Measurements from ENCODE around the gene TRAF5. TPM values are rescaled to one million over a fixed set of nuclear protein-coding genes. Genes with fewer than 3 reads are reported as not detected.
"Not testable (repeated sequence)": the region's sequence is repeated elsewhere in the genome, so short reads cannot be mapped to it uniquely, and the experiment has no call there.

Gene TRAF5
- polyA plus RNA-seq, 1 experiment: 39.8 TPM

- Histone ChIP-seq H3K36me3 (ENCODE audit: control insufficient read depth, insufficient read depth, low read length) (no peaks in the 10 kb centered on the region), H3K27me3 (ENCODE audit: control insufficient read depth, insufficient read depth, low read length) (no peaks in the 10 kb centered on the region), H3K4me3 (ENCODE audit: low read depth, low read length) (no peak overlapping the region)
- DNase-seq (ENCODE audit: low read depth): no peak
- ChIA-PET POLR2A (no interaction called here), CTCF (no interaction called here)
- no peak for TF ChIP-seq CTCF (IDR thresholded peaks at IDR 0.05; ENCODE audit: insufficient read depth, low read depth, low read length)
These were observed 66.6 kb downstream of the TRAF5 start for GRCh38 chr1:211393203-211393602.

- CTCF ChIA-PET: interaction anchor here (0.6 kb wide), 1 partner anchor 1885 kb away, joined by 3 read pairs; no protein-coding TSS in a partner anchor
- H3K36me3 ChIP-seq (ENCODE audit: control insufficient read depth, insufficient read depth, low read length); POLR2A ChIA-PET; DNase-seq (ENCODE audit: low read depth); H3K4me3 ChIP-seq (ENCODE audit: low read depth, low read length); H3K27me3 ChIP-seq (ENCODE audit: control insufficient read depth, insufficient read depth, low read length): not testable (repeated sequence)
These were observed 71.8 kb downstream of the TRAF5 start for GRCh38 chr1:211398266-211398930.

GRCh38 chr1:211399851-211400393 is 73.3 kb downstream of the TRAF5 start:
- H3K36me3 ChIP-seq (ENCODE audit: control insufficient read depth, insufficient read depth, low read length); POLR2A ChIA-PET; H3K27me3 ChIP-seq (ENCODE audit: control insufficient read depth, insufficient read depth, low read length); DNase-seq (ENCODE audit: low read depth); H3K4me3 ChIP-seq (ENCODE audit: low read depth, low read length): not testable (repeated sequence)
- CTCF ChIA-PET: interaction anchor here (1.4 kb wide), 1 partner anchor 19 kb away, joined by 3 read pairs; no protein-coding TSS in a partner anchor

- H3K4me3 ChIP-seq (ENCODE audit: low read depth, low read length); POLR2A ChIA-PET; DNase-seq (ENCODE audit: low read depth); CTCF ChIA-PET; H3K36me3 ChIP-seq (ENCODE audit: control insufficient read depth, insufficient read depth, low read length); H3K27me3 ChIP-seq (ENCODE audit: control insufficient read depth, insufficient read depth, low read length): not testable (repeated sequence)
These were observed 75.1 kb downstream of the TRAF5 start for GRCh38 chr1:211401751-211402150.

- H3K27me3 ChIP-seq (ENCODE audit: control insufficient read depth, insufficient read depth, low read length); DNase-seq (ENCODE audit: low read depth); CTCF ChIA-PET; H3K4me3 ChIP-seq (ENCODE audit: low read depth, low read length); H3K36me3 ChIP-seq (ENCODE audit: control insufficient read depth, insufficient read depth, low read length); POLR2A ChIA-PET: not testable (repeated sequence)
These were observed 79.5 kb downstream of the TRAF5 start for GRCh38 chr1:211406086-211406485.

GRCh38 chr1:211407749-211408148 is 81.1 kb downstream of the TRAF5 start:
- DNase-seq (ENCODE audit: low read depth); POLR2A ChIA-PET; H3K36me3 ChIP-seq (ENCODE audit: control insufficient read depth, insufficient read depth, low read length); CTCF ChIA-PET; H3K27me3 ChIP-seq (ENCODE audit: control insufficient read depth, insufficient read depth, low read length); H3K4me3 ChIP-seq (ENCODE audit: low read depth, low read length): not testable (repeated sequence)

- TF ChIP-seq CTCF (IDR thresholded peaks at IDR 0.05; ENCODE audit: insufficient read depth, low read depth, low read length): no peak
- no peak overlapping the region for H3K4me3 ChIP-seq (ENCODE audit: low read depth, low read length)
- CTCF ChIA-PET: no interaction called here
- POLR2A ChIA-PET: no interaction called here
- no peak for DNase-seq (ENCODE audit: low read depth)
- H3K27me3 ChIP-seq (ENCODE audit: control insufficient read depth, insufficient read depth, low read length): no peaks in the 10 kb centered on the region
- no peaks in the 10 kb centered on the region for H3K36me3 ChIP-seq (ENCODE audit: control insufficient read depth, insufficient read depth, low read length)
These were observed 85.0 kb downstream of the TRAF5 start for GRCh38 chr1:211411639-211412038.

GRCh38 chr1:211415700-211416099 is 89.1 kb downstream of the TRAF5 start:
- no peak for TF ChIP-seq CTCF (IDR thresholded peaks at IDR 0.05; ENCODE audit: insufficient read depth, low read depth, low read length)
- CTCF ChIA-PET: interaction anchor here (1.1 kb wide), 1 partner anchor 92 kb away, joined by 5 read pairs; no protein-coding TSS in a partner anchor
- no peak overlapping the region for H3K4me3 ChIP-seq (ENCODE audit: low read depth, low read length)
- POLR2A ChIA-PET: no interaction called here
- DNase-seq (ENCODE audit: low read depth): no peak
- no peaks in the 10 kb centered on the region for H3K36me3 ChIP-seq (ENCODE audit: control insufficient read depth, insufficient read depth, low read length)
- H3K27me3 ChIP-seq (ENCODE audit: control insufficient read depth, insufficient read depth, low read length): no peaks in the 10 kb centered on the region

All from BJ (cell line).